BLaER1 treated with 17β-estradiol and CSF1 and Interleukin-3, amounts not matched to agents 10 nM and 100 nM (cell line): ENCODE data around the gene NOL4L.

ENCODE experiments used
- H3K27ac ChIP-seq, 11 experiments: shearing (Covaris generic); formaldehyde crosslinking; 2 replicates each; pipeline ENCODE4 v1.8.1; 2022
- H3K27me3 ChIP-seq, 11 experiments: shearing (Covaris generic); formaldehyde crosslinking; 2 replicates each; pipeline ENCODE4 v1.8.1; 2022
- H3K36me3 ChIP-seq, 11 experiments: shearing (Covaris generic); formaldehyde crosslinking; 2 replicates each; pipeline ENCODE4 v1.8.1; 2022
- H3K4me1 ChIP-seq, 10 experiments: shearing (Covaris generic); formaldehyde crosslinking; 2 replicates each; pipeline ENCODE4 v1.8.1; 2022
- H3K4me2 ChIP-seq, 11 experiments: shearing (Covaris generic); formaldehyde crosslinking; 2 replicates each; pipeline ENCODE4 v1.8.1; 2022
- H3K4me3 ChIP-seq, 10 experiments: shearing (Covaris generic); formaldehyde crosslinking; 2 replicates each; pipeline ENCODE4 v1.8.1; 2022
- H3K9ac ChIP-seq, 11 experiments: shearing (Covaris generic); formaldehyde crosslinking; 2 replicates each; pipeline ENCODE4 v1.8.1; 2022
- H3K9me3 ChIP-seq, 11 experiments: shearing (Covaris generic); formaldehyde crosslinking; replicated peaks in 1 of 11; 2 replicates each; pipeline ENCODE4 v1.8.1; 2022
- H4K20me1 ChIP-seq, 11 experiments: shearing (Covaris generic); formaldehyde crosslinking; 2 replicates each; pipeline ENCODE4 v1.8.1; 2022
- Cebpa-rat ChIP-seq, 11 experiments: shearing (Covaris generic); IDR thresholded peaks; 2 replicates each; pipeline ENCODE4 v1.8.1; 2022

Gene NOL4L

GRCh38 chr20:32509639-32510066 is 75.5 kb downstream of the NOL4L start:
- peak overlapping the region in 9 of 11 experiments; percentile 64 to 92 (median 88); a peak in 18 of 22 replicates for H3K27ac ChIP-seq
- H3K4me2 ChIP-seq = peak overlapping the region; percentile 67 to 95 (median 89)
- peak overlapping the region in 8 of 10 experiments; percentile 43 to 70 (median 56); a peak in 13 of 20 replicates for H3K4me3 ChIP-seq
- no peak for TF ChIP-seq Cebpa-rat (IDR thresholded peaks at IDR 0.05)
- peaks cover 0 to 12% (median 6%) of the 10 kb centered on the region in 11 experiments; a peak in 8 of 22 replicates for H3K36me3 ChIP-seq
- peak overlapping the region in 9 of 11 experiments; percentile 19 to 85 (median 77); a peak in 17 of 22 replicates for H3K9ac ChIP-seq
- H3K27me3 ChIP-seq = no peaks in the 10 kb centered on the region
- peaks cover 0 to 14% (median 0%) of the 10 kb centered on the region in 11 experiments; a peak in 4 of 22 replicates for H4K20me1 ChIP-seq
- peaks cover 73 to 100% (median 97%) of the 10 kb centered on the region in 10 experiments for H3K4me1 ChIP-seq
- peaks cover 0 to 3% (median 0%) of the 10 kb centered on the region in 11 experiments; a peak in 4 of 22 replicates for H3K9me3 ChIP-seq

- Histone ChIP-seq H3K4me2 (peak overlapping the region; percentile 67 to 95 (median 89)), H3K9me3 (peaks cover 0 to 10% (median 6%) of the 10 kb centered on the region in 11 experiments; a peak in 10 of 22 replicates), H4K20me1 (peaks cover 0 to 14% (median 0%) of the 10 kb centered on the region in 11 experiments; a peak in 4 of 22 replicates), H3K4me3 (peak overlapping the region in 2 of 10 experiments; percentile 7 to 51; a peak in 2 of 20 replicates), H3K4me1 (peaks cover 75 to 97% (median 90%) of the 10 kb centered on the region in 10 experiments), H3K27me3 (no peaks in the 10 kb centered on the region), H3K9ac (peak overlapping the region in 10 of 11 experiments; percentile 3 to 85 (median 75); a peak in 18 of 22 replicates), H3K27ac (peak overlapping the region in 10 of 11 experiments; percentile 21 to 92 (median 87); a peak in 19 of 22 replicates), H3K36me3 (peaks cover 0 to 16% (median 10%) of the 10 kb centered on the region in 11 experiments; a peak in 8 of 22 replicates)
- TF ChIP-seq Cebpa-rat (IDR thresholded peaks at IDR 0.05) = no peak
Observed at GRCh38 chr20:32508775-32509119, 76.4 kb downstream of the NOL4L start.

GRCh38 chr20:32507998-32508774 is 76.9 kb downstream of the NOL4L start:
- Histone ChIP-seq H3K9me3 (peaks cover 0 to 14% (median 8%) of the 10 kb centered on the region in 11 experiments; a peak in 10 of 22 replicates), H3K4me3 (peak overlapping the region in 2 of 10 experiments; percentile 7 to 51; a peak in 3 of 20 replicates), H3K27ac (peak overlapping the region in 10 of 11 experiments; percentile 21 to 92 (median 87); a peak in 19 of 22 replicates), H3K4me2 (peak overlapping the region; percentile 67 to 95 (median 89)), H4K20me1 (peaks cover 0 to 14% (median 0%) of the 10 kb centered on the region in 11 experiments; a peak in 4 of 22 replicates), H3K36me3 (peaks cover 0 to 16% (median 7%) of the 10 kb centered on the region in 11 experiments; a peak in 9 of 22 replicates), H3K27me3 (no peaks in the 10 kb centered on the region), H3K9ac (peak overlapping the region in 10 of 11 experiments; percentile 3 to 85 (median 75); a peak in 18 of 22 replicates), H3K4me1 (peaks cover 75 to 97% (median 86%) of the 10 kb centered on the region in 10 experiments)
- peak in 9 of 11 experiments; percentile 33 to 88 (median 70); a peak in 13 of 22 replicates for TF ChIP-seq Cebpa-rat (IDR thresholded peaks at IDR 0.05)

- Histone ChIP-seq H4K20me1 (peaks cover 0 to 14% (median 0%) of the 10 kb centered on the region in 11 experiments; a peak in 4 of 22 replicates), H3K9me3 (peaks cover 0 to 14% (median 8%) of the 10 kb centered on the region in 11 experiments; a peak in 10 of 22 replicates), H3K9ac (peak overlapping the region in 9 of 11 experiments; percentile 7 to 85 (median 77); a peak in 15 of 22 replicates), H3K27ac (peak overlapping the region in 9 of 11 experiments; percentile 64 to 92 (median 88); a peak in 18 of 22 replicates), H3K36me3 (peaks cover 0 to 16% (median 5%) of the 10 kb centered on the region in 11 experiments; a peak in 9 of 22 replicates), H3K4me3 (no peak overlapping the region), H3K4me2 (peak overlapping the region; percentile 63 to 95 (median 89)), H3K27me3 (no peaks in the 10 kb centered on the region), H3K4me1 (peaks cover 66 to 94% (median 77%) of the 10 kb centered on the region in 10 experiments)
- TF ChIP-seq Cebpa-rat (IDR thresholded peaks at IDR 0.05) = no peak
Observed at GRCh38 chr20:32506721-32507120, 78.4 kb downstream of the NOL4L start.

- Histone ChIP-seq H3K4me1 (peaks cover 58 to 94% (median 69%) of the 10 kb centered on the region in 10 experiments), H3K4me2 (peak overlapping the region; percentile 63 to 95 (median 89)), H3K36me3 (peaks cover 0 to 16% (median 5%) of the 10 kb centered on the region in 11 experiments; a peak in 9 of 22 replicates), H3K27me3 (no peaks in the 10 kb centered on the region), H3K9me3 (peaks cover 0 to 14% (median 8%) of the 10 kb centered on the region in 11 experiments; a peak in 10 of 22 replicates), H4K20me1 (peaks cover 0 to 14% (median 0%) of the 10 kb centered on the region in 11 experiments; a peak in 4 of 22 replicates), H3K9ac (peak overlapping the region in 8 of 11 experiments; percentile 58 to 85 (median 78); a peak in 15 of 22 replicates), H3K27ac (peak overlapping the region in 10 of 11 experiments; percentile 37 to 92 (median 87); a peak in 19 of 22 replicates), H3K4me3 (no peak overlapping the region)
- peak in 8 of 11 experiments; percentile 65 to 95 (median 83); a peak in 15 of 22 replicates for TF ChIP-seq Cebpa-rat (IDR thresholded peaks at IDR 0.05)
Observed at GRCh38 chr20:32505723-32506473, 79.2 kb downstream of the NOL4L start.

- no peak overlapping the region for H3K9ac ChIP-seq
- H3K27ac ChIP-seq = no peak overlapping the region
- peaks cover 0 to 16% (median 5%) of the 10 kb centered on the region in 11 experiments; a peak in 9 of 22 replicates for H3K36me3 ChIP-seq
- no peaks in the 10 kb centered on the region for H3K27me3 ChIP-seq
- peaks cover 31 to 87% (median 53%) of the 10 kb centered on the region in 10 experiments for H3K4me1 ChIP-seq
- no peak for TF ChIP-seq Cebpa-rat (IDR thresholded peaks at IDR 0.05)
- H3K4me3 ChIP-seq = no peak overlapping the region
- peaks cover 0 to 14% (median 8%) of the 10 kb centered on the region in 11 experiments; a peak in 11 of 22 replicates for H3K9me3 ChIP-seq
- peaks cover 0 to 8% (median 0%) of the 10 kb centered on the region in 11 experiments; a peak in 1 of 22 replicates for H4K20me1 ChIP-seq
- peak overlapping the region in 1 of 11 experiments; percentile 24; a peak in 1 of 22 replicates for H3K4me2 ChIP-seq
Observed at GRCh38 chr20:32501709-32502108, 83.4 kb downstream of the NOL4L start.

GRCh38 chr20:32497589-32498224 is 87.4 kb downstream of the NOL4L start:
- H3K27me3 ChIP-seq = no peaks in the 10 kb centered on the region
- peak overlapping the region in 9 of 11 experiments; percentile 43 to 75 (median 61); a peak in 16 of 22 replicates for H3K27ac ChIP-seq
- H3K36me3 ChIP-seq = peaks cover 0 to 17% (median 6%) of the 10 kb centered on the region in 11 experiments; a peak in 6 of 22 replicates
- H3K4me2 ChIP-seq = peak overlapping the region; percentile 76 to 90 (median 82)
- peak overlapping the region; percentile 0 to 66 (median 55); a peak in 17 of 22 replicates for H3K9ac ChIP-seq
- peak overlapping the region in 8 of 10 experiments; percentile 4 to 39 (median 8); a peak in 8 of 20 replicates for H3K4me3 ChIP-seq
- H3K9me3 ChIP-seq = peaks cover 0 to 8% (median 0%) of the 10 kb centered on the region in 11 experiments; a peak in 1 of 22 replicates
- no peak for TF ChIP-seq Cebpa-rat (IDR thresholded peaks at IDR 0.05)
- peaks cover 36 to 88% (median 57%) of the 10 kb centered on the region in 10 experiments for H3K4me1 ChIP-seq
- peaks cover 0 to 30% (median 0%) of the 10 kb centered on the region in 11 experiments; a peak in 4 of 22 replicates for H4K20me1 ChIP-seq
